GM13976 (cell line): ENCODE data around the gene NPAS2.

Experiments used
- DNase-seq: peaks from one replicate; pipeline ENCODE4 v3.0.0; 2012; ENCODE audit warnings: low spot score
- in situ Hi-C: fragments of 300-500 bp; cut with MboI; formaldehyde crosslinking; loops from one replicate; pipeline ENCODE4 v1.12.0; 2022; ENCODE audit warnings: low sequenced_read_pairs, mixed read lengths, inconsistent platforms; ENCODE audit not compliant: unreplicated experiment
- TF ChIP-seq, protein P1 (sequence below): IDR thresholded peaks from 2 replicates; pipeline ENCODE4 v1.5.1; 2012; ENCODE audit warnings: borderline replicate concordance, mild to moderate bottlenecking; ENCODE audit not compliant: insufficient read depth; ENCODE audit errors: extremely low read depth, missing control alignments, control extremely low read depth

The NPAS2 gene

GRCh38 chr2:100948942-100949811, 129.2 kb downstream of the NPAS2 start:
- DNase-seq = no peak
- in situ Hi-C loops = no loop called here
- TF ChIP-seq, protein P1, sequence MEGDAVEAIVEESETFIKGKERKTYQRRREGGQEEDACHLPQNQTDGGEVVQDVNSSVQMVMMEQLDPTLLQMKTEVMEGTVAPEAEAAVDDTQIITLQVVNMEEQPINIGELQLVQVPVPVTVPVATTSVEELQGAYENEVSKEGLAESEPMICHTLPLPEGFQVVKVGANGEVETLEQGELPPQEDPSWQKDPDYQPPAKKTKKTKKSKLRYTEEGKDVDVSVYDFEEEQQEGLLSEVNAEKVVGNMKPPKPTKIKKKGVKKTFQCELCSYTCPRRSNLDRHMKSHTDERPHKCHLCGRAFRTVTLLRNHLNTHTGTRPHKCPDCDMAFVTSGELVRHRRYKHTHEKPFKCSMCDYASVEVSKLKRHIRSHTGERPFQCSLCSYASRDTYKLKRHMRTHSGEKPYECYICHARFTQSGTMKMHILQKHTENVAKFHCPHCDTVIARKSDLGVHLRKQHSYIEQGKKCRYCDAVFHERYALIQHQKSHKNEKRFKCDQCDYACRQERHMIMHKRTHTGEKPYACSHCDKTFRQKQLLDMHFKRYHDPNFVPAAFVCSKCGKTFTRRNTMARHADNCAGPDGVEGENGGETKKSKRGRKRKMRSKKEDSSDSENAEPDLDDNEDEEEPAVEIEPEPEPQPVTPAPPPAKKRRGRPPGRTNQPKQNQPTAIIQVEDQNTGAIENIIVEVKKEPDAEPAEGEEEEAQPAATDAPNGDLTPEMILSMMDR = no peak

- DNase-seq = no peak
- TF ChIP-seq, protein P1 = no peak
- in situ Hi-C loops = no loop called here
Observed at GRCh38 chr2:100952512-100952911, 132.6 kb downstream of the NPAS2 start.

DNA sequence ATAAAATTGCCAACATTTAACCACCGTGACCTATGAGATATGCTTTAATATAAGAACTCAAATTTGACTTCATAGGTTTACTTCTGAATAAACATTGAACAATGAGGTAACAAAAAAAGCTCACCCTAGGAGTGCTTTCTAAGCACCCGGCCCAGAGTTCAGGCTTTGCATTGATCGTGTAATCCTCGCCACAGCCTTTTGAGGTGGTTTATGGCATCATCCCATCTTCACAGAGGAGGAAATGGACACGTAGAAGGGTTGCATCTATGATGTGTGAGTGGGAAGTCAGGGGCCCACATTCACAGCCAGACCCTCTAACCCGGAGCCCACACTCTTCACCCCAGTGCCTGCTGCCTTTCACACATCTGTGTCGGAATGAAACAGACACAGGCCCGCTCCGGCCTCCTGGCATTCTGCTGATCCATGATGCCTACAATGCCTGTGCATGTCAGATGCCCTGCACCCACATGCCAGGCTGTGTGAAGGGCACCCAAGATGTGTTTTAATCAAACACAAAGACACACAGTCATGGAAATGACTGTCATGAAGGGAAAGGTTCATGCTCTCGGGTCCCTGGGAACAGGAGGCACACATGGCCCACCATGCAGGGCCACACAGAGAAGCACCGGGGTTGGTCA, 133.6 kb downstream of the NPAS2 start:
- in situ Hi-C loops = no loop called here
- DNase-seq = no peak
- TF ChIP-seq, protein P1 = no peak

GRCh38 chr2:100954044-100954420, 134.1 kb downstream of the NPAS2 start:
- no peak for DNase-seq
- in situ Hi-C loops = no loop called here
- TF ChIP-seq, protein P1 = no peak

DNA sequence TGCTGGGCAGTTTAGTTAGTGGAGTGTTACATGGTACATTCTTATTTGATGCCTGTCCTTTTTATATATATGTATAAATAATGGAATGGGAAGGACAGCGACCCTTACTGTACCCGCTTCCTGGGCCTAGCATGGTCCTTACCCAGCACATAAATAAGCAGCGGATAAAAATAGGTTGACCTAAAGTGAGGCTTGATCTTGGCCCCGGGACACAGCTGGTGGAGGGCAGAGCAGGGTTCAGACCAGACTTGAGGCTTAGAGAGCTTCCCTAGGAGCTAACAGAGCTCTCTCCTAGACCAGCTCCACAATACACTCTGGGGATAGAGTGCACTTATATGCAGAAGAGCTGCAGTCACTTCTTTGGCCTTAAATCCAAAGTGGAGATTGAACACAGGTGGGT, 135.3 kb downstream of the NPAS2 start:
- no peak for DNase-seq
- in situ Hi-C loops = no loop called here
- TF ChIP-seq, protein P1 = no peak

DNA sequence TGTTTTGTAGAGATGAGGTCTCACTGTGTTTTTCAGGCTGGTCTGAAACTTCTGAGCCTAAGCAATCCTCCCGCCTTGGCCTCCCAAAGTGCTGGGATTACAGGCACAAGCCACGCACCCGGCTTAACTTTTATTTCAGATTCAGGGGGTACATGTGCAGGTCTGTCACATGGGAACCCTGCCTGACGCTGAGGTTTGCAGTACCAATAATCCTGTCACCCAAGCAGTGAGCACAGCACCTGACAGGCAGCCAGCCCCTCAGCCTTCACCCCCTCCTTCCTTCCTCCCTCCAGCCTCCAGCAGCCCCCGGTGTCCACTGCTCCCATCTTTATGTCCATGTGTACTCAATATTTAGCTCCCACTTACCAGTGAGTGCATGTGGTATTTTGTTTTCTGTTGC, 136.1 kb downstream of the NPAS2 start:
- TF ChIP-seq, protein P1 = no peak

More for the DNA sequence above, 136.1 kb downstream of the NPAS2 start:
- DNase-seq = no peak
- in situ Hi-C loops = no loop called here
